Panc1 (cell line): ENCODE measurements around the gene AADAT.

Experiments used
- POLR2AphosphoS5 ChIP-seq: IDR thresholded peaks from 2 replicates; pipeline ENCODE4 v1.6.1; 2012; ENCODE audit warnings: mild to moderate bottlenecking, low read depth, low read length, moderate library complexity
- SIN3A ChIP-seq: IDR thresholded peaks from 2 replicates; pipeline ENCODE4 v1.6.1; 2012; ENCODE audit warnings: low read depth, mild to moderate bottlenecking, low read length, moderate library complexity, borderline replicate concordance; ENCODE audit not compliant: insufficient read depth
- TCF7L2 ChIP-seq: IDR thresholded peaks from 2 replicates; pipeline ENCODE4 v1.6.1; 2011; ENCODE audit warnings: mild to moderate bottlenecking, low read depth, low read length, inconsistent platforms
- TF ChIP-seq, protein P1 (sequence below): fragments of 450-650 bp; IDR thresholded peaks from 2 replicates; pipeline ENCODE4 v1.5.1; 2017; ENCODE audit warnings: mild to moderate bottlenecking

DNA sequence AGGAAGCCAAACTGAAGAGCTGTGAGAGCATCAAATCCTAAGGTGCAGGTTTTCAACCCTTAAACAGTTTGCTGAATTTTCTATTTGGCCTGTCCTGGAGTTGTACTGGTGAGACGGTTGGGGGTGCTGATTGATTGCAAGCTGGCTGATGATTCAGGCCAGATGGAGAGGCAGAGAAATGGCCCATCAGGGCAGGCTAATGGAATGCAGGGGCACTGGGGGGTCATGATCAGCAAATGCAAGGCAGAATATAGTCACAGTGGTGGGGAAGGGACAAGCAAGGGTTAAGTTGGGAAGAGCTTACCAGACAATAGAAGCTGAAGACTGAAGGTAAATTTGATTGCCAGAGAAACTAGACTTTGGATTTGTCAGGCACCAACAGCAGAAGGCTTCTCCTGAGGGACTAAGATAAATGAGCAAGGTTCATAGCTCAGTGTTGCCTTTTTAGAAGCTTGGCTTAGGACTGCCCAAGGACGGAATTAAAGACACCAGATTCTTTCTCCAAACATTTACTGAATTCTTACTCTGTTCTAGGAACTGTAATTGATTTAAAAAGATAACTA is 4.3 kb upstream of the AADAT start:
- TF ChIP-seq, protein P1, sequence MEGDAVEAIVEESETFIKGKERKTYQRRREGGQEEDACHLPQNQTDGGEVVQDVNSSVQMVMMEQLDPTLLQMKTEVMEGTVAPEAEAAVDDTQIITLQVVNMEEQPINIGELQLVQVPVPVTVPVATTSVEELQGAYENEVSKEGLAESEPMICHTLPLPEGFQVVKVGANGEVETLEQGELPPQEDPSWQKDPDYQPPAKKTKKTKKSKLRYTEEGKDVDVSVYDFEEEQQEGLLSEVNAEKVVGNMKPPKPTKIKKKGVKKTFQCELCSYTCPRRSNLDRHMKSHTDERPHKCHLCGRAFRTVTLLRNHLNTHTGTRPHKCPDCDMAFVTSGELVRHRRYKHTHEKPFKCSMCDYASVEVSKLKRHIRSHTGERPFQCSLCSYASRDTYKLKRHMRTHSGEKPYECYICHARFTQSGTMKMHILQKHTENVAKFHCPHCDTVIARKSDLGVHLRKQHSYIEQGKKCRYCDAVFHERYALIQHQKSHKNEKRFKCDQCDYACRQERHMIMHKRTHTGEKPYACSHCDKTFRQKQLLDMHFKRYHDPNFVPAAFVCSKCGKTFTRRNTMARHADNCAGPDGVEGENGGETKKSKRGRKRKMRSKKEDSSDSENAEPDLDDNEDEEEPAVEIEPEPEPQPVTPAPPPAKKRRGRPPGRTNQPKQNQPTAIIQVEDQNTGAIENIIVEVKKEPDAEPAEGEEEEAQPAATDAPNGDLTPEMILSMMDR, result no peak
- no peak for TF ChIP-seq POLR2AphosphoS5
- TF ChIP-seq TCF7L2, result no peak
- no peak for TF ChIP-seq SIN3A
